ENCODE results near the gene CCDC43.
A peak's percentile ranks its signal among the peaks of the same experiment; 100 is the strongest.
"Not testable (repeated sequence)": the region's sequence is repeated elsewhere in the genome, so short reads cannot be mapped to it uniquely, and the experiment has no call there.

Gene CCDC43, protein sequence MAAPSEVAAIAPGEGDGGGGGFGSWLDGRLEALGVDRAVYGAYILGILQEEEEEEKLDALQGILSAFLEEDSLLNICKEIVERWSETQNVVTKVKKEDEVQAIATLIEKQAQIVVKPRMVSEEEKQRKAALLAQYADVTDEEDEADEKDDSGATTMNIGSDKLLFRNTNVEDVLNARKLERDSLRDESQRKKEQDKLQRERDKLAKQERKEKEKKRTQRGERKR

DNA sequence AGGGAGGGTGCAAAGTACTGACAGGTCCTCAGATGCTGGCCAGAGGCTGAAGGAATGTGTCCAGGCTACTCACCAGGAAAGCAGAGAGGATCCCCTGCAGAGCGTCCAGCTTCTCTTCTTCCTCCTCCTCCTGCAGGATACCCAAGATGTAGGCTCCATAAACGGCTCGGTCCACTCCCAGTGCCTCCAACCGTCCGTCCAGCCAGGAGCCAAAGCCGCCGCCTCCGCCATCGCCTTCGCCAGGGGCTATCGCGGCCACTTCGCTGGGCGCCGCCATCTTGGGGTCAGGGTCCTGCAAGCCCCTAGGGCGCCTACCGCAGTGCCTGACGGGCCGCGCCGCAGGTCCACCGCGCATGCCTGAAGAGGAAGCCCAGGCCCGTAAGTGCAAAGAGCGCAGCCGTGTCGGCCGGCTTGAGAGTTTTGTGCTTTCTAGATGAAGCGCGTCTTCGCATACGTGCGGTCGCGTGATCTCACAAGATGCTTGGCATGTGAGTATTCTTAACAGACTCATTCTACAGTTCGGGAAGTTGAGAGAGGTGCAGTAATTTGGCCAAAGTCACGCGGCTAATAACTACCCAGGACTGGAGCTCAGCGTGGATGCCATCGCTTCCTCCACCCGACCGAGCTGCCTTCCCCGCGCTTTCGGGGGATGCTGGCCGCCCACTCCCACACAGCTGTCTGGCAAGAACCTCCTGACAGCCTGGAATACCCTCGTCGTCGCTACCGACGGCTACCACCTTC is at the start of gene CCDC43:
Gene CCDC43, minus strand, starts transcription at position 300 of the 741 bp plus-strand sequence. Its CDS starts 23 bp downstream, at position 277.
- DNase-seq (ENCODE audit: low spot score), result peak; percentile 94

DNA sequence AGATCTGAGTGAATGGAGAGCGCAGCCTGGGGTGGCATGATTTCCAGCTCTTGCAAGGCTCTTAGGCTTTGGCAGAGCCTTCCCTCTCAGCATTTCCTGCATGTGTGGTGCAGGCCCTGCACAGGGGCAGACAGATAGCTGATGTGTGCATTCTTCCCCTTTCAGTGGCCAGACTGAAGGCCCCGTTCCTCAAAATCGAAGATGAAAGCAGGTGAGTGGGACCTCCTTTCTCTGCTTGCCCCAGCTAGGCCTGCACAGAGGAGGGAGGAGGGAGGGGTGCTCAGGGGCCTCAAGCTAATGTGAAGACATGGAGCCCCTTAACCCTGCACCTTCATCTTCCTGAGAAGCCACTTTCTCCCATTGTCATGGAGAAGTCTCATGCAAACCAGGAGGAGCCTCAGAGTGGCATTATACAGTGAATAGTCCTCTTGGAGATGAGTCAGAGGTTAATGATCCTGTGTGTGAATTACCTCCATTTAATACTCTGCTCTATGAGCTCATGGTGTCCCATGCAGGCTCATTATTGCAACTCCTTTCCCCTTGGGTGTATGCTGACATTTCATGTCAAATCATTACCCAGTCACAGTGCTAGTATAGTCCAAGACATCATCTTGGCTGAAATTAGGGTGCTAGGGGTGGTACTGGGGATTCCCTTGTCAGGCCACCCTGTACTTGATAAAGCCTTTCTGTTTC is 48.8 kb upstream of the CCDC43 start:
- no peak for DNase-seq (ENCODE audit: low spot score)

DNA sequence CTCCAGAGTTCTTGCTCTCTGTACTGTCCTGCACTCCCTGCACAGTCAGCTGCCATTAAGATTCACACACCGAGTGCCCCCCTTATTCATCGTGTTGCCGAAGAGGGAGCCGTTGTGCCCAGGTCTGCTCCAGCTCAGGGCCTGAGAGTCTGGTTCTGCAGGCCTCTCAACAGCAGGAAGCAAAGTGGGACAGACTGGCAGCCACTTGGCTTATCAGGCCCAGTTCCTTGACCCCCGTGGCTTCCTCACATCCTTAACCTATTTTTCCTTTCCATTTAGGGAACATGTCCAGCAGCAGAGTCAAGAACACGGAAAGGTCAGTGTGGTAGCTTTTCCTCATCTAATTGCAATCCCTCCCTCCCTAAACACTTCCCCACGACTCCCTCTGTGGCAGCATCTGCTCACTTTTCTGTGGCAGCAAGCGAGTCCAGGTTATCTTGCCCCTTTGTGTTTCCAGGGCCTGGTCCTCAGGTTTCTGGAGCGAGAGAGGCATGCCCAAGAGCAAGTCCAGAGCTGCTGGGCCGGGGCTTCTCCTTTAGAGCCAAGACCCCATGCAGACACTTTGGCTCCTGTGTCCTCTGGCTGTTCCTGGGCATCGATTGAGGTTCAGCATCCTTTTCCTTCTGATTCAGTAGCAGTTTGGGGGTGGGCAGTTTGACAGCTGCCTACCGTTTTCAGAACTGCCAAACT is 47.1 kb upstream of the CCDC43 start:
- no peak for DNase-seq (ENCODE audit: low spot score)

DNA sequence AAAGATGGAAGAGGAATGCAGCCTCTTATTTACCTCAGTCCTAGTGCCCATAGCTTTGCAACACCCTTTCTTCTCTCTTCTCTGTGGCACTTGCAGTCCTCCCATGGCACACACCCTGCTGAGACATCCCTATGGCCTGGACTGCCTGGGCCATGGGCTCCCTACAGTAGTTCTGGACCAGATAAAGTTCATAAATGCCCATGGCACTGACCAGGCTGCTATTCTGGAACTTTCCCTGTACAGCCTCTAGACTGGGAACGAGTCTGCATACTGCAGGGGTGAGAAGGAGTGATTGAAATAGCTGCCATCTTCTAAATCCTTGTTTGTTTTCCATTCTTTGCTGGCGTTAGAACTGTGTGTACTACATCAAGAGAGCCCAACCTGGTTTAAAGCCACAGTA is 44.7 kb upstream of the CCDC43 start:
- no peak for DNase-seq (ENCODE audit: low spot score)

DNA sequence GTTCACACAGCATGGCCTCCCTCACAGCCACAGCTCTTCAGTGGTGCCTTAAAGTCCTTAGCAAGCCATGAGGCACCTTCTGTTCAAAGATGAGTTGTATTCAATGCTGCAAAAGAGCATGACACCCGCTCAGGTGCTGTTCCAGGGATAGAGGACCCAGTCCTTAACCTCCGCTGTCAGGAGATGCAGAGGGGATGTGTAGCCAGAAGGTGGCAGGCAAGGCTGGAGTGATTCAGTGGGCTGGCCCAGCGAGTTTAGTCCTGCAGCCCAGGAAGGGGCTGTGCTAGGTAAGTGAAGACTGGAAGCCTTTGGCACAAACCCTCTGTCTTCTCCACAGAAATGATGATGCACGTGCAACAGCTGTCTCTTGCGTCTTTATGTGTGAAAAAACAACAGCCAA is 44.2 kb upstream of the CCDC43 start:
- DNase-seq (ENCODE audit: low spot score), result peak; percentile 35

DNA sequence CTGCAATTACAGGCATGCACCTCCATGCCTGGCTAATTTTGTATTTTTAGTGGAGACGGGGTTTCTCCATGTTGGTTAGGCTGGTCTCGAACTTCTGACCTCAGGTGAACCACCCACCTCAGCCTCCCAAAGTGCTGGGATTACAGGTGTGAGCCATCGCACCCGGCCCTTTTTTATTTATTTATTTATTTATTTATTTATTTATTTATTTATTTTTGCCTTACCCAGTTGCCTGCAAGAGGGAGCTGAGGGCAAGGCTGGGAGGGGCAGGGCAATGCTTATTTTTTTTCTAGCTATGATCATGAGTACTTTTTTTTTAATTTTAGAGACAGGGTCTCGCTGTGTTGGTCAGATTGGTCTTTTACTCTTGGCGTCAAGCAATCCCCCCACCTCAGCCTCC is 36.5 kb upstream of the CCDC43 start:
- not testable (repeated sequence) for DNase-seq (ENCODE audit: low spot score)

DNA sequence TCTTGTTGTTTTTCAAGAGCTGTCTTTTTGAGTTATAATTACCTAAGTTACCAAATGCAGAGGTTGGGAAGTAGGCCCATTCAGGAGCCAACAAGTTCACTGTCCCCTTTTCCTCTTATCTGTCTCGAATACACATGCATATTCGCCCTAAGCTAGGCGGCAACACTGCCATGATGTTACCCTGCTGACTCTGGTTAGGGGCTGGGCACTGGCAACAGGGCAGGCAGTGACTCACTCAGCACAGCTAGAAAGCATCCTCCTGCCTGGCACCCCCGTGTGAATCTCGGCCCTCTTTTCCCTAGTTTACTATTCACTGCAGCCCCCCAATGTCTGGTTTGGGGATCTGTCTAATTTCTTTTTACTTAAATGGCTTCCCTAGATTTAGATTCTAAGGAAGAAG is 32.7 kb upstream of the CCDC43 start:
- no peak for DNase-seq (ENCODE audit: low spot score)

DNA sequence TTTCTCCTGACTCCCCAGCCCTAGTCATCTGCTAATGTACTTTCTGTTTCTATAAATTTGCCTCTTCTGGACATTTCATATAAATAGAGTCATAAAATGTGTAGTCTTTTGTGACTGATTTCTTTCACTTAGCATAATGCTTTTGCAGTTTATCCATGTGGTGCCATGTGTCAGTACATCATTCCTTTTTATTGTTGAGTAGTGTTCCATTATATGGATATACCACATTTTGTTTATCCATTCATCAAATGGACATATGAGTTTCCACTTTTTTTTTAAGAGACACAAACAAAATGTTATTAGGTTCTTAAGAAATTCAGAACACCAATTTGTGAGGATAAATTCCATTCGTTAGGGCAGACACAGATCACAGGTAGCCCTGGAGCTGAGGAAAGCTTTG is 29.9 kb upstream of the CCDC43 start:
- no peak for DNase-seq (ENCODE audit: low spot score)

DNA sequence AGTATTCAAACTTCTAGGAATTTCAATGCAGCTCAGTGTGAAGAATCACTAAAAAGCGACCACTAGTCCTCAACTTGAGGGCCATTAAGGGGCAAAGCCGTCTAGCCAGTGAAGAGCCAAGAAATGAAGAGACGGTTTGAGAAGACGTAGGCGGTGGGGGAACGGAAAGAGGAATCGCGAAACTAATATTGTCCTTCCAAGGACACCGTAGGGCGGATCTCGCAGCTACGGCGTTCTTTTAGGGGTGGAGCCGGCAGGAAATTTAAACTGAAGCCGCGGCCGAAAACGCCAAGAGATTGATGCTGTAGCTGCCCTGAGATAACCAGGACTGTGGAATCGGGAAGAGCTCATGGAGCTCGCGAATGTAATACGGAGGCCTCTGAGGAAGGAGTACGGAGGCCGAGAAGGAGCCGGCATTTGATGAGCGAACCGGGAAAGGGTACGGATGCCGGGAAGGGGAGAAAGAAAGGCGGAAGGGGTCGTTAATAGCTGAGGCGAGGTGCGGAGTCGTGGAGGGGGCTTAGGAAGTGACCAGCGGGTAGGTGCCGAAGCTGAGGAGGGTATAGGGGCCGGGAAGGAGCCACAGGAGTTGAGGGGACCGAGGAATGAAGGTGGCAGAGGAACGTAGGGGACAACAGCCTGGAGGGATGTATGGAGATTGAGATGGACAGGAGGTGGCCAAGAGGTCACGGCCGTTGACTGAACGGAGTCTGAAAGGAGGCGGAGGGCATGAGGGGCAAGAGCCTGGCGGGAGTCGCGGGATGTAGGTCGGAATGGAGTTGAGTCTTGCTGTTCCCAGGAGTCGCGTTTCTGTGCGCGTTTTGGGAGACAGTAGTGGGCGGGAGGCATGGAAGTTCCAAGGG is 19.1 kb upstream of the CCDC43 start, which contains the start of gene DBF4B:
Gene DBF4B, plus strand, starts transcription at position 265 of the 863 bp plus-strand sequence. Its CDS starts 156 bp downstream, at position 421.
- DNase-seq (ENCODE audit: low spot score), result peak; percentile 88

DNA sequence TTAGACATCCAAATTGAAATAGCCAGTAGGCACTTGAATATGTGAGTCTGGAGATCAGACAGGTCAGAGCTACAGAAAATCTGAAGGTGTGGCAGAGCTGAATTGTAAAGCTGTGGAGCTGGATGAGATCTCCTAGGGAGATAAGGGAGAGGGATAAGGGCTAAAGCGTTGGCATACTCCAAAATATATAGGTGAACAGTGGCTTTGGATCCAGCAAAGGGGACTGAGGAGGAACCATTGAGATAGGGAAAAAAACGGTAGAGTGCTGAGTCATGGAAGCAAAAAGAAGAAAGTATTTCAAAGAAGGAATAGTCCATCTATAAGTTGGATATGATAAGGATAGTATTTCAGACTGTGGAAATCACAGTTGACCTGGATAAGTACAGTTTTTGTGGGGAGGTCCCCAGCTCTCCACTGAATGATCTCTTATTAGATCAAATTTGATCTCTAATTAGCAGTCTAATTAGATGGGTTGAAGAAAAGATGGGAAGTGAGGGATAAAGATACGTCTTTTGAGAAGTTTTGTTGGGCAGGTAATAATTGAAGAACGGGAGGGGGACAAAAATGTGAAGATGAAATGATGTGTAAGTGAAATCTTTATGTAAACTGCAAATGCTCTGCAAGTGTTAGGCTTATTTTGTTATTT is 18.3 kb upstream of the CCDC43 start:
- no peak for DNase-seq (ENCODE audit: low spot score)

DNA sequence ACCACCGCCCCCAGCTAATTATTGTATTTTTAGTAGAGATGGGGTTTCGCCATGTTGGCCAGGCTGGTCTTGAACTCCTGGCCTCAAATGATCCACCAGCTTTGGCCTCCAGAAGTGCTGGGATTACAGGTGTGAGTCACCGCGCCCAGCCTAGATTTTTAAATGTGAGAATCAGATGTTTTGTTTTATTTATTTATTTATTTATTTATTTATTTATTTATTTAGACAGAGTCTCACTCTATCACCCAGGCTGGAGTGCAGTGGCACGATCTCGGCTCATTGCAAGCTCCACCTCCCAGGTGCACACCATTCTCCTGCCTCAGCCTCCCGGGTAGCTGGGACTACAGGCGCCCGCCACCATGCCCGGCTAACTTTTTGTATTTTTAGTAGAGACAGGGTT is 10.7 kb upstream of the CCDC43 start:
- DNase-seq (ENCODE audit: low spot score), result not testable (repeated sequence)

DNA sequence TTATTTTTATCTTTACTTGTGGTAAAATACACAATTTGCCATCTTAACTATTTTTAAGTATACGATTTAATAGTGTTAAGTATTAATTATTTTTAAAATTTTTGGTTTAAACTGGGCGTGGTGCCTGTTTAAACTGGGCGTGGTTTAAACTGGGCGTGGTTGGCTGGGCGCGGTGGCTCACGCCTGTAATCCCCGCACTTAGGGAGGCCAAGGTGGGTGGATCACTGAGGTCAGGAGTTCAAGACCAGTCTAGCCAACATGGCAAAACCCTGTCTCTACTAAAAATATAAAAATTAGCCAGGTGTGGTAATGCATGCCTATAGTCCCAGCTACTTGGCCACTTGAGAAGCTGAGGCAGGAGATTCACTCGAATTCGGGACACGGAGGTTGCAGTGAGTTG is 4.0 kb upstream of the CCDC43 start:
- no peak for DNase-seq (ENCODE audit: low spot score)

DNA sequence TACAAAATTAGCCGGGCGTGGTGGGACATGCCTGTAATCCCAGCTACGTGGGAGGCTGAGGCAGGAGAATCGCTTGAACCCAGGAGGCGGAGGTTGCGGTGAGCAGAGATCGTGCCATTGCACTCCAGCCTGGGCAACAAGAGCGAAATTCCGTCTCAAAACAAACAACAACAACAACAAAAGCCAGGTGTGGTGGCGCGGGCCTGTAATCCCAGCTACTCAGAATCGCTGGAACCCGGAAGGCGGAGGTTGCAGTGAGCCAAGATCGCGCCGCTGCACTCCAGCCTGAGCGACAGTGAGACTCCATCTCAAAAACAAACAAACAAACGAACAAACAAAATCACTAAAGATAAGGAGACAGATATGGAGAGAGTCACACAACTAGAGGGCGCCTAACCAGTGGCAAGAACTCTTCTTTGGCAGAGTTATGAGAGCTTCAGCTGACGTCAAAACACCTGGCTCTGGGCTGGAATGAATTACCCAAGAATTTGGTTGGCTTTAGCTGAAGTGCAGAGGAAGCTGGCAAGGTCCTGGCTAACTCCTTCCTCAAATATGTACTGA is 1.2 kb upstream of the CCDC43 start:
- DNase-seq (ENCODE audit: low spot score), result not testable (repeated sequence)

DNA sequence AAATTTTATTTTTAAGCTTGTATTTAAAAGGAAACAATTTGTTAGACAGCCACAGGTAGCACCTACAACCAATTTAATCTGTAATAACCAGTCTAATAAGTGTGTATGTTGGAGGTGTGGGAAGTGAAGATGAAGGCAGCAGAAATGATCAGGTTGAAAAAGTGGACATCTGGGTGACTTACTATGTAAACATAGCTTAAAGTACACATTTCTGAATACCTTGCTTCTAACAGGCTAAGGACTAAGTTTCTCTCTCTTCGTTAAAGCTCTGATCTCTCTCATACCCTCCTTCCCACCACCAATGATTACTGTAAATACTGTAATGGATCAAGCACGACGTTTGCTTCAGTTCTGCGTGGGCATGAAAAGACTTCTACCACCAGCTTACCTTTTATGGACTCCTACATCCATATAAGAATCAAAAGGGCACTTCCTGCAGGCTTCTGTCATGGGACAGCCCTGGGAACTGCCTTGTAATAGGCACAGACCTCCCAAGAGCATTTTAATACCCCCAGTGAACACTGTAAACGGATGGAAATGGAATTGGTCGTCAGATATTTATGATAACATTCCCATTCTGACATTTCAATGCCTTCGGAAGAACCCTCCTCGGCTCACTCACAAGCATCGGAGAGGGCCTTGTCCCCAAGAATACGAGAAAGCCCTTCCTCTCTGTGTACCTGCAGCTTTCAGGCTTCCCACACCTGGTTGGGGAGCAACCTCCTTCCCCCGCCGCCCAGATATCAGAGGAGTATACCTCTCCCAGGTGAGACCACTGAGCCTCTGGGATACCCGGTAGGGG is 700 bp downstream of the CCDC43 start:
- no peak for DNase-seq (ENCODE audit: low spot score)

DNA sequence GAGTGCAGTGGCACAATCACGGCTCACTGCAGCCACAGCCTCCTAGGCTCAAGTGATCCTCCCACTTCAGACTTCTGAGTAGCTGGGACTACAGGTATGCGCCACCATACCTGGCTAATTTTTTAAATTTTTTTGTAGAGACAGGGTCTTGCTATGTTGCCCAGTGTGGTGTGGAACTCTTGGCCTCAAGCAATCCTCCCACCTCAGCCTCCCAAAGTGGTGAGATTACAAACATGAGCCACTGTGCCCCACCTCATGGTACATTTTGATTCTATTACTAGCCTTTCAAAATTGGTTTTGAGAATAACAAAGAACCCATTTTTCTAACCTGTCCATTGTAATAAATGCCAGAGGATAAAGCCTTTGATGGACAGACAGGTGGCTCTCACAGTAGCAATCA is 1.4 kb downstream of the CCDC43 start:
- DNase-seq (ENCODE audit: low spot score), result no peak

DNA sequence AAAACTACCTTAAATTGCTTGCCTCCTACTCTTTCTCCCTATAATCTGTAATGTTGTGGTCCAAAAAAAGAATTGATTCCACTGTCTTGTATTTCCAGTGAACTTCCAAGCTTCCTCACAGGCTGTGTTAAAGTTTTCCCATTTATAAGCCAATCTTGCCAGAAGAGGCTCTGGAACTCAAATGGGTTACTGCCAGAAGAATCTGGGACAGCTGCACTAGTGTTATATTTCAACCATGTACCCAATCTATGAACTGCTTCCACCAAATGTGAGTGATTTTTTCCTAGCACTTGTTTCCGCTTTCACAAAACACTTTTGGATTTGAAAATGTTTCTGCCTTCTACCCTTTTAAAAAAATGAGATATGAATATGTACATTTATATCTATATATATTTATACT is 1.8 kb downstream of the CCDC43 start:
- DNase-seq (ENCODE audit: low spot score), result no peak

DNA sequence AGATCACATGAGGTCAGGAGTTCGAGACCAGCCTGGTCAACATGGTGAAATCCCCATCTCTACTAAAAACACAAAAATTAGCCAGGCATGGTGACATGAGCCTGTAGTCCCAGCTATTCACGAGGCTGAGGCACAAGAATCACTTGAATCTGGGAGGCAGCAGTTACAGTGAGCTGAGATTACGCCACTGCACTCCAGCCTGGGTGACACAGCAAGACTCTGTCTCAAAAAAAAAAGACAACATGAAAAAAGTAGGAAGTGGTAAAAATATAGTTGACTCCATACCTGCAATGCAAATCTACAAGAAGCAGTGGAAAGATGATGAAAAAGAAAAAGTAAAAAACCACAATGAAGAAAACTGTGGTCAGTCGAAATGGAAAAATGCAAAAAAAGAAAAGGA is 6.3 kb downstream of the CCDC43 start:
- not testable (repeated sequence) for DNase-seq (ENCODE audit: low spot score)

DNA sequence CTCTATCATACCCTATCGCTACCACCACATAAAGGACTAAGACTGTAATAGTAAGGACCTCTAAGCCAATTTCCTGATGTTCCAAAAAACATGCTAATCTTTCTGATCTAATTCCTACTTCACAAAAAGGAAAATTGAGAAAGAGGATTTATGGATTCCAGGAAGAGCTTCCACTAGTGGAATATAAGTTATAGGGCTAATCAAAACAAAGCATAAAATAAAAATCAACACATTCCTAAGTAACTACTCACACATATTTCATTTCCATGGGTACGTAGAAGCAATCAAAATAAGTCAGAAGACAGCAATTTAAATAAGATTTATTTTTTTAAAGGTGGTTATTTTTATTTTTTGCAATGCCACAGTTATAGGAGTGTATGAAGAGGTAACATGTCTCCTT is 12.4 kb downstream of the CCDC43 start:
- no peak for DNase-seq (ENCODE audit: low spot score)

DNA sequence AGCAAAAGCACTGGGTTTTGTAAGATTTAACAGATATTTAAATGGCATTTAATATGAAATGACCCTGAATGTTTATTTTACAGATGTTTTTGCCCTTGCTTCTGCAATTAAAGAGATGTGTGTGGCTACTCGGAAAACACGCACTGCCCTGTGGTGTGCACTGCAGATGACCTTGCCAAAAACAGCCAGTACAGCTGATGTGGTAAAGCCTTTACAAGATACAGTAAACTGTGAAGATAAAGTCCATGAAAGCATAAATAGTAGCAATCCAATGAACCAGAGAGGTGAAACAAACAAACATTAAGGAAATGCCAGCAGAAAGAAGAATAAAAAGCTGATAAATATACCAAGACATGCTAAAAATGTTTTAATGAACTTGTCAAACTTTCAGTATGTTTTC is 15.7 kb downstream of the CCDC43 start:
- DNase-seq (ENCODE audit: low spot score), result no peak

Measured in Ammon's horn (tissue), 1 donor.